Measurements from ENCODE around the gene C11orf71. TPM values are rescaled to one million over a fixed set of nuclear protein-coding genes. Genes with fewer than 3 reads are reported as not detected.

Gene C11orf71
- polyA plus RNA-seq, 6 donors from 2014 or later = 7.0 to 17.2 (median 15.4) TPM

GRCh38 chr11:114433376-114433775 lies 33.1 kb upstream of the C11orf71 start:
- Mint-ChIP-seq H3K4me1 (no peaks in the 10 kb centered on the region), H3K27me3 (peaks cover 0 to 8% (median 0%) of the 10 kb centered on the region in 3 donors), H3K27ac (no peak overlapping the region), H3K36me3 (no peaks in the 10 kb centered on the region), H3K9me3 (no peaks in the 10 kb centered on the region), H3K4me3 (no peak overlapping the region)
- ATAC-seq (ENCODE audit: low read depth in 2 of 2) (no peak), DNase-seq (no peak)

- no peaks in the 10 kb centered on the region for H3K4me1 Mint-ChIP-seq
- H3K27me3 Mint-ChIP-seq = peaks cover 0 to 8% (median 0%) of the 10 kb centered on the region in 3 donors
- DNase-seq = no peak
- no peak overlapping the region for H3K4me3 Mint-ChIP-seq
- H3K27ac Mint-ChIP-seq = no peak overlapping the region
- ATAC-seq (ENCODE audit: low read depth in 2 of 2) = no peak
- no peaks in the 10 kb centered on the region for H3K36me3 Mint-ChIP-seq
- no peaks in the 10 kb centered on the region for H3K9me3 Mint-ChIP-seq
Measured at GRCh38 chr11:114432893-114433292, 32.6 kb upstream of the C11orf71 start.

- H3K4me1 Mint-ChIP-seq = no peaks in the 10 kb centered on the region
Measured at GRCh38 chr11:114430290-114430689, 30.0 kb upstream of the C11orf71 start.

DNA sequence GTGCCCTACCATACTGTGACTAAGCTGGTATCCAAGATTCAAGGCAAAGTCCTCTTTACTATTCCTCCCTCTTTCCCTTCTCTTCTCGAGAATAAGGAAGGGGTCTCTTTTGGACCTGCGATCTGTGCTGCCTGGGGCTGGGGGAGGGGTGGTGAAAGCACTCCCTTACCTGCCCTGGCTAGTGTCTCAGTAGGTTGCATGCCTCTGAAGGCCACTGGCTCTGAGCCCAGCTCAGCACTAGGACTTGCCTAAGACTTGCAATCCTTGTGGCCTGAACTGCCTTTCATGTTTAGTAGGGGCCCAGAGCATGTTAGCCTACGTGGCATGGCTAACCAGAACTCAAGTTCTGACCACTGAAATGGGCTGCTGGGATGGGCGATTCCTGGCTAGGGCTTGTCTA lies 26.0 kb upstream of the C11orf71 start:
- no peak for DNase-seq
- no peak overlapping the region for H3K4me3 Mint-ChIP-seq
- H3K9me3 Mint-ChIP-seq = peaks cover 1 to 28% (median 11%) of the 10 kb centered on the region in 7 donors
- H3K27me3 Mint-ChIP-seq = peaks cover 0 to 4% (median 0%) of the 10 kb centered on the region in 3 donors
- H3K36me3 Mint-ChIP-seq = peaks cover 11 to 15% of the 10 kb centered on the region in 2 donors
- H3K27ac Mint-ChIP-seq = no peak overlapping the region
- no peak for ATAC-seq (ENCODE audit: low read depth in 2 of 2)
- H3K4me1 Mint-ChIP-seq = no peaks in the 10 kb centered on the region

More at GRCh38 chr11:114430290-114430689, 30.0 kb upstream of the C11orf71 start:
- DNase-seq (no peak), ATAC-seq (ENCODE audit: low read depth in 2 of 2) (no peak)
- peaks cover 0 to 8% (median 0%) of the 10 kb centered on the region in 3 donors for H3K27me3 Mint-ChIP-seq
- peaks cover 0 to 1% (median 0%) of the 10 kb centered on the region in 7 donors for H3K9me3 Mint-ChIP-seq
- H3K36me3 Mint-ChIP-seq = no peaks in the 10 kb centered on the region
- H3K27ac Mint-ChIP-seq = peak overlapping the region in 1 of 6 donors; percentile 9
- H3K4me3 Mint-ChIP-seq = no peak overlapping the region

DNA sequence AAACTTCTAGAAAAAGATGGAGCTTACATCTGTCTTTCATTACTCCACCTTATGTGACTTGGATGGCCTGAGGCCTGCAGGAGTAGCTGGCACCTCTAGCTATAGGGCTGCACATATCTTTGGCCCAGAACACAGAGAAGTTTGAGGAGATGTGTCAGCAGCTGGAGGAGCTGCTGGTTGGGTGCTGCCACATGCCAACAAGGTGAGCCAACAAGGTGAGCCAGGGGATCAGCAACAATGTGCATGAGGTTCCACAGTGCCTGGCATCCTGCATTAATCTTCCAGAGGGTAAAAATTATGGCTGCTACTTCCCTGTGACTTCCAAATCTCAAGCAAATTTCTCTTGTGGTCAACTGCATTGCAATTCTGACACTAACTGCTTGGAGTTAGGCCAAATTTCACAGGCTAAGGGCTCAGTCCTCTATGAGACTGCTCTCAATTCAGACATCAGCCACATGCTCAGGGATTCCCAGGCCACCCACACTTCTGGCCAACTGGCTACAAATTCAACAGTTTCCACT lies 16.2 kb upstream of the C11orf71 start:
- ATAC-seq (ENCODE audit: low read depth in 2 of 2) = no peak
- no peaks in the 10 kb centered on the region for H3K27me3 Mint-ChIP-seq
- H3K9me3 Mint-ChIP-seq = peaks cover 0 to 1% (median 0%) of the 10 kb centered on the region in 7 donors
- no peak for DNase-seq
- H3K4me1 Mint-ChIP-seq = peaks cover 0 to 2% (median 0%) of the 10 kb centered on the region in 3 donors
- no peak overlapping the region for H3K27ac Mint-ChIP-seq
- H3K4me3 Mint-ChIP-seq = no peak overlapping the region
- no peaks in the 10 kb centered on the region for H3K36me3 Mint-ChIP-seq

- DNase-seq (no peak), ATAC-seq (ENCODE audit: low read depth in 2 of 2) (no peak)
- H3K9me3 Mint-ChIP-seq = peaks cover 0 to 1% (median 0%) of the 10 kb centered on the region in 7 donors
- peaks cover 5 to 8% of the 10 kb centered on the region in 2 donors for H3K36me3 Mint-ChIP-seq
- no peak overlapping the region for H3K4me3 Mint-ChIP-seq
- no peaks in the 10 kb centered on the region for H3K27me3 Mint-ChIP-seq
- H3K4me1 Mint-ChIP-seq = peaks cover 0 to 7% (median 2%) of the 10 kb centered on the region in 3 donors
- H3K27ac Mint-ChIP-seq = peak overlapping the region in 2 of 6 donors; percentile 54 to 62
Measured at GRCh38 chr11:114413958-114414357, 13.6 kb upstream of the C11orf71 start.

DNA sequence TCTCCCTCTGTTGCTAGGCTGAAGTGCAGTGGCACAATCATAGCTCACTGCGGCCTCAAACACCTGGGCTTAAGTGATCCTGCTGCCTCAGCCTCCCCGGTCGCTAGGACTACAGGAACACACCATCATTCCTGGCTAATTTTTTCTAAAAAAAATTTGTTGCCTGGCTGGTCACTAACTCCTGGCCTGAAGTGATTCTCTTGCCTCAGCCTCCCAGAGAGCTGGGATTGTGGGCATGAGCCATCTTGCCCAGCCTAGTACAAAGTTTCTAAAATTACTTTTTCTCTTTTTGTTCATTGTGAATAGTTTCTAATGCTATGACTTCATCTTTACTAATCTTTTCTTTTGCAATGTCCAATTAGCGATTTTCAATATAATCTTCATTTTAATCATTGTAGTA lies 12.6 kb upstream of the C11orf71 start:
- H3K27me3 Mint-ChIP-seq = no peaks in the 10 kb centered on the region
- ATAC-seq (ENCODE audit: low read depth in 2 of 2) (no peak), DNase-seq (no peak)
- no peak overlapping the region for H3K4me3 Mint-ChIP-seq
- peaks cover 0 to 1% (median 0%) of the 10 kb centered on the region in 7 donors for H3K9me3 Mint-ChIP-seq
- peak overlapping the region in 1 of 6 donors; percentile 87 for H3K27ac Mint-ChIP-seq
- H3K4me1 Mint-ChIP-seq = peaks cover 0 to 7% (median 2%) of the 10 kb centered on the region in 3 donors
- H3K36me3 Mint-ChIP-seq = peaks cover 5 to 8% of the 10 kb centered on the region in 2 donors

DNA sequence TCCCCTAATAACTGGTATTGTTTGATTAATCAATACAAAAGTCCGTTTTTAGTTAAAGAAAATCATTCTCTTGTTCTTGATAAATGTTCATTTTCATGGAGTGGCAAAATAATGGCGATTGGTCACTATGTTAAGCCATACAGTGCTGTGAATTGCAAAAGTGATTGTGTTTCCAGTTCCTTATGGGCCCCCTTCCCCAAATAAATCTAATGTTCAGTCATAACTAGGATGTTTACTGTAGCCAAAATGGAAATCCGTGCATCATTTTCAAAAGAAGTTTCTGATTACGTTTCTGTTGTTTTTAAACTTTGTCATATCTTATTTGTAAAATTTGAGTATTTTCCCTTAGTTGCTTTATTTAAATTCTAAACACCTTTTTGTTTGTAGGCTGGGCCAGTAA lies 1.0 kb upstream of the C11orf71 start:
- no peak for DNase-seq
- no peaks in the 10 kb centered on the region for H3K27me3 Mint-ChIP-seq

GRCh38 chr11:114400915-114401223 lies 558 bp upstream of the C11orf71 start:
- H3K9me3 Mint-ChIP-seq = no peaks in the 10 kb centered on the region
- peaks cover 9 to 12% of the 10 kb centered on the region in 2 donors for H3K36me3 Mint-ChIP-seq
- peak overlapping the region; percentile 87 to 98 (median 96) for H3K4me3 Mint-ChIP-seq
- H3K4me1 Mint-ChIP-seq = peaks cover 43 to 67% (median 54%) of the 10 kb centered on the region in 3 donors
- H3K27ac Mint-ChIP-seq = peak overlapping the region; percentile 97 to 99 (median 99)
- no peaks in the 10 kb centered on the region for H3K27me3 Mint-ChIP-seq
- DNase-seq = no peak
- no peak for ATAC-seq (ENCODE audit: low read depth in 2 of 2)

More for the DNA sequence above, 1.0 kb upstream of the C11orf71 start:
- Mint-ChIP-seq H3K9me3 (no peaks in the 10 kb centered on the region), H3K36me3 (peaks cover 11 to 12% of the 10 kb centered on the region in 2 donors), H3K4me1 (peaks cover 43 to 67% (median 53%) of the 10 kb centered on the region in 3 donors), H3K4me3 (peak overlapping the region; percentile 87 to 98 (median 96)), H3K27ac (peak overlapping the region; percentile 97 to 99 (median 99))
- no peak for ATAC-seq (ENCODE audit: low read depth in 2 of 2)

DNA sequence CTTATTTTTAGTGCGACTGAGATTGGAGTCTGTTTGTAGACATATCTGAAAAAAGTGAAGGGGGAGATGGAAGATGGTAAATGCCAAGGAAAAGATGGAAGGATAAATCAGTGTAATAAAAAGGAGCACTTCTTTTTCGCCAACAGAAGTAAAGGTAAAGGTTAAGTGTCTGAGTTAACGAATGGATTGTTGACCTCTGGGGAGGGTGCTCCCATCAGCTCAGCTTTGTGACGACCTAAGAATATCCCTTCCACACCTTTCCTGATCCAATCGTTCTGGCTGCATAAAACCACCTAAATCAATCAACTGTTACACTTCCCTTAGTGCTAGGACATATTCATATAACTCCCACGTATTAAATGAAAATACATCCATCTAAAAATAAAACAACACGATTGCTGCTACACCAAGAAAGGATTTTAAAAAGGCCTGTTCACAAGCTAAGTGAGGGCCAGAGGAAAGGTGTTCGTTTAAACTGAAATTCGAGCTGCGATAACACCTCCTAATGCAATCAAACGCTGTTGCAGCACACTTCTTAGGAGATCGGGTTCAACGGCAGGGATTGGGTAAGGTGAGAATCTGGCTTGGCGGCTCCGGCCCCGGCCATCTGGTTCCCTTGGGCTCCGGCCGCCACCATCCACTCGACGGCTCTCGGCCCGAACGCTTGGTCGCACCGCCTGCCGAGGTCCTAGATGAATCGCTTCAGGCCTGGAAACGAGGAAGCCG lies 658 bp downstream of the C11orf71 start:
- peak overlapping the region; percentile 97 to 99 (median 99) for H3K27ac Mint-ChIP-seq
- ATAC-seq (ENCODE audit: low read depth in 2 of 2) (peak; percentile 9 to 10), DNase-seq (no peak)
- H3K36me3 Mint-ChIP-seq = peaks cover 9 to 12% of the 10 kb centered on the region in 2 donors
- H3K9me3 Mint-ChIP-seq = no peaks in the 10 kb centered on the region
- peak overlapping the region; percentile 87 to 98 (median 96) for H3K4me3 Mint-ChIP-seq
- H3K4me1 Mint-ChIP-seq = peaks cover 37 to 62% (median 43%) of the 10 kb centered on the region in 3 donors
- no peaks in the 10 kb centered on the region for H3K27me3 Mint-ChIP-seq

- DNase-seq (no peak), ATAC-seq (ENCODE audit: low read depth in 2 of 2) (no peak)
- Mint-ChIP-seq H3K4me3 (peak overlapping the region in 6 of 8 donors; percentile 87 to 98 (median 95)), H3K9me3 (no peaks in the 10 kb centered on the region), H3K27ac (peak overlapping the region in 4 of 6 donors; percentile 4 to 97 (median 32)), H3K36me3 (peaks cover 0 to 6% of the 10 kb centered on the region in 2 donors), H3K27me3 (no peaks in the 10 kb centered on the region), H3K4me1 (peaks cover 31 to 52% (median 35%) of the 10 kb centered on the region in 3 donors)
Measured at GRCh38 chr11:114398303-114398920, 1.9 kb downstream of the C11orf71 start.

DNA sequence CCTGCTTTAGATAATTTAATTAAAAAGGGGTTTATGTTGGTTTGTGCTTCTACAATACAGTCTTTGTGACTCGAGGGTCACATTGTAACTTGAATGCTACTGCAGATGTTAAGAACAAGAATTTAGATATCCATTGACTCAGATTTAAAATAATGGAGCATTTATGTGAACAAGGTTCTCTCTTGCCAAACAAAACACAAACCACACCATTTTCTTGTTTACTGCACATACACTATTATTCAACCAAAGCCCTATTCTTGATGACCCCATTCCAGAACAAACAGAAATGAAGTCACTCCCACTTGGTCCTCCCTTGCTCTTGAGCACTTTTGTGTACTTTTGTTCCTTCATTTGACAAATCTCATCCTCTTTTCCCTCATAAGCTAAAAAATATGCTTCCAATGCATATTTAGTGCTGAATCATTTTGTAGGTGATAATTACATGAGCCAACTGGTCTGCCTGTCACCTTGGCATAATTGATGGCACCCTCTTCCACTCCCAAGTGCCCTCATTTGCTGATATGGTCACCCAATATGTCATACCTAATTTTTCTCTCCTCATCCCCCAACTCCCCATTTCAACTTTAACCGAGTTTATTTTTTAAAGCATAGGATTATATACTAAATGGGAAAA lies 2.8 kb downstream of the C11orf71 start:
- DNase-seq = no peak
- Mint-ChIP-seq H3K27ac (peak overlapping the region in 1 of 6 donors; percentile 57), H3K36me3 (peaks cover 0 to 4% of the 10 kb centered on the region in 2 donors), H3K9me3 (no peaks in the 10 kb centered on the region), H3K4me1 (peaks cover 25 to 44% (median 35%) of the 10 kb centered on the region in 3 donors), H3K4me3 (peak overlapping the region in 1 of 8 donors; percentile 53), H3K27me3 (no peaks in the 10 kb centered on the region)
- ATAC-seq (ENCODE audit: low read depth in 2 of 2) = no peak

GRCh38 chr11:114396916-114397315 lies 3.4 kb downstream of the C11orf71 start:
- H3K27me3 Mint-ChIP-seq = no peaks in the 10 kb centered on the region
- H3K36me3 Mint-ChIP-seq = peaks cover 0 to 1% of the 10 kb centered on the region in 2 donors
- no peaks in the 10 kb centered on the region for H3K9me3 Mint-ChIP-seq
- ATAC-seq (ENCODE audit: low read depth in 2 of 2) = no peak
- no peak overlapping the region for H3K27ac Mint-ChIP-seq
- DNase-seq = no peak
- peaks cover 22 to 39% (median 32%) of the 10 kb centered on the region in 3 donors for H3K4me1 Mint-ChIP-seq
- H3K4me3 Mint-ChIP-seq = peak overlapping the region in 1 of 8 donors; percentile 53

All from naive B cell (primary cell).